ELR (cell line): ENCODE measurements around the gene OSM.
A peak's percentile ranks its signal among the peaks of the same experiment; 100 is the strongest.

Experiments
- DNase-seq: peaks from one replicate; pipeline ENCODE4 v3.0.0-alpha.2; 2015; ENCODE audit warnings: low read depth

OSM gene

GRCh38 chr22:30263883-30264282, 2.8 kb downstream of the OSM start:
- no peak for DNase-seq

GRCh38 chr22:30262917-30263741, 3.5 kb downstream of the OSM start:
- DNase-seq, result peak; percentile 80

GRCh38 chr22:30262112-30262511, 4.5 kb downstream of the OSM start:
- no peak for DNase-seq

GRCh38 chr22:30261134-30261533, 5.5 kb downstream of the OSM start:
- no peak for DNase-seq

GRCh38 chr22:30260682-30261081, 6.0 kb downstream of the OSM start:
- DNase-seq, result no peak

GRCh38 chr22:30260276-30260675, 6.4 kb downstream of the OSM start:
- no peak for DNase-seq

- no peak for DNase-seq
Measured at GRCh38 chr22:30254314-30254713, 12.3 kb downstream of the OSM start.

GRCh38 chr22:30253205-30253852, 13.3 kb downstream of the OSM start:
- no peak for DNase-seq

GRCh38 chr22:30252411-30253204, 14.0 kb downstream of the OSM start:
- DNase-seq, result peak; percentile 47

GRCh38 chr22:30251711-30252110, 14.9 kb downstream of the OSM start:
- peak; percentile 94 for DNase-seq

- DNase-seq, result peak; percentile 91
Measured at GRCh38 chr22:30250661-30251267, 15.9 kb downstream of the OSM start.

GRCh38 chr22:30250039-30250565, 16.5 kb downstream of the OSM start:
- no peak for DNase-seq

GRCh38 chr22:30249049-30250038, 17.3 kb downstream of the OSM start:
- no peak for DNase-seq

- no peak for DNase-seq
Measured at GRCh38 chr22:30248484-30248883, 18.2 kb downstream of the OSM start.

GRCh38 chr22:30247974-30248373, 18.7 kb downstream of the OSM start:
- DNase-seq, result no peak

- no peak for DNase-seq
Measured at GRCh38 chr22:30247561-30247960, 19.1 kb downstream of the OSM start.

GRCh38 chr22:30246814-30247376, 19.8 kb downstream of the OSM start:
- DNase-seq, result peak; percentile 74

- DNase-seq, result peak; percentile 42
Measured at GRCh38 chr22:30245985-30246813, 20.5 kb downstream of the OSM start, which contains the start of gene LIF. Gene LIF (minus strand): TSS chr22:30246759. CDS start chr22:30246695, 64 bp downstream.
